ENCODE measurements around the gene NXN. TPM values are rescaled to one million over a fixed set of nuclear protein-coding genes. Genes with fewer than 3 reads are reported as not detected.

NXN gene
- total RNA-seq, 1 donor from 2014 or later, result 51.6 TPM

DNA sequence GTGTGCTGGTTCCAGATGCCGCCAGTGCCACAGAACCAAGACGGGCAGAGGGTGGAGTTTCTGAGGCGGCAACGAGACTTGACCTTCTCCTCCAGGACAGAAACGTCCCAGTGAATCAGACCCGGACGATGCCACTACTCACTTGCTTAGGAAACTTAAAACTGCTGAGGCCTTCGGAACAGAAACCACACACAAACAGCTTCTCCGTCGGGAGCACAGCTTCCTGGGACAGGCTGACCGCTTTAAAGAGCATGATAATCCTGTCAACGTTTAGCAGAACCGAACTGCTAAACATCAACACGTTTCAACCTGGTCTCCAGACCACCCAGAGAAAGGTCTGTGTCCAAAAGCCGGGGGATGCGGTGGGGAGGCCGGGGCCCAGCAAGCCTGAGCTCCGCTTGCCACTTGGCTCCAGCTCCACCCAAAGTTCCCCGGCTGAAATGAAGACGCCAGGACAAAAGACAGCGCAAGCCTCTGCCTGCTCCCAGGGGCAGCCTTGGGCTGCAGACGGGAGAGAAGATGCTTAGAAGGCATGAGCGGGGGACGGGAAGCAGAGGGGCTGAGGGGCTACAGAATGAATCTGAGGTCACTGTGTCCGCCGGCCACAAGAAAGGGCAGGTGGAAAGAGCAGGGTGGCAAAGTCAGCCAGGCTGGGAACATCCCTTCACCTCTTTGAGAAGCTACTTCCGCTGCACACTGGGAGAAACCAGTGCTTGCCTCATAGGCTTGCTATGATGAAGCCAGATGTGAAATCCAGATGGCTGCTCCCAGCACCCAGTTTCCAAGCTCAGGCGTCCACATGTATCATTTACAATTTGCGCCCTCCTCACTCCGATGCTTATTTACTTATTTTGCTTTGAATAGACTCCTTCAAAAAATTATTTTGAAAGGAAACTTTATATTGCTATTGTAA lies 128.5 kb downstream of the NXN start:
- H3K4me1 ChIP-seq, result peaks cover 57% of the 10 kb centered on the region

DNA sequence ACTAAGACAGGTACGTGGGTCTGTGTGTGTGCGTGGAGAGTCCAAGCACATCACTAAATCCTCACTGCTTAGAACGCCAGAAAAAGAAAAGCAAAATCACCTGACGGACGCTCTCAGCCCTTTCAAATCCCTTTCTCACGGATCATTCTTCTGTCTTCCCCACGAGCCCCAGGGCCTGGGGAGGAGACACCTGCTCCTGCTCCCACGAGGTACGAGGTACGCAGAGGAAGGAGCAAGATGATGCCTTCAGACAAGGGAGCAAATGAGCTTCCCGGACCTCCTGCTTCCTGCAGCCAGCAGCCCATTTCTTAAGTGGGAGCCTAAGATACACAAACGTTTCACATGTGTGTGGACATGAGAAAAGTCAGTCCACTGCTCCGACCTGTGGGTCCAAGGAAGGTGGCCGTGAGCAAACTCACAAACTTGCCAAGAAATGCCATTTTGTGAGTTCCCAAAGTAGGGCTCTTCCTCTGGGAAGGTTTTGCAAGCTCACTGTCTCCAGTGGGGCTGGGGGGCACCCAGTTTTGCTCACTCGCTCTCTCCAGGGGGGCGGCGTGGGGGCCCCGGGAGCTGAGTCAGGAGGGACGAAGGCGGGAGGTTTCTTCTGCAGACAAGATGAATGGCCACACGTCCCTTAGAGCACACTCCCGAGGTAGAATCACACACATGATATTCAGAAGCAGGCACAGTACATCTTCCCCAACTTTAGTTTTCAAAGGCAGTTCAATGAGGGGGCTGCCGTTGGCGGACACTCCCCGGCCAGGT lies 129.3 kb downstream of the NXN start:
- H3K36me3 ChIP-seq, result no peaks in the 10 kb centered on the region

More for the DNA sequence above, 128.5 kb downstream of the NXN start:
- no peaks in the 10 kb centered on the region for H3K36me3 ChIP-seq
- TF ChIP-seq POLR2AphosphoS5 (IDR thresholded peaks at IDR 0.05; ENCODE audit: insufficient read depth in 1 of 2, low read depth in 1 of 2) (peak in 1 of 2 donors; percentile 73), POLR2A (IDR thresholded peaks at IDR 0.05) (no peak)
- H3K4me3 ChIP-seq, result peak overlapping the region; percentile 18
- peak overlapping the region; percentile 75 for H3K27ac ChIP-seq
- intact Hi-C loops (cut with DNase I), result loop anchor here (10.0 kb wide), 1 partner anchor 124 kb away; the partner anchor contains the start of gene NXN
- DNase-seq (ENCODE audit: extremely low spot score in 2 of 2), result no peak
- no peaks in the 10 kb centered on the region for H3K27me3 ChIP-seq
- no peaks in the 10 kb centered on the region for H3K9me3 ChIP-seq

DNA sequence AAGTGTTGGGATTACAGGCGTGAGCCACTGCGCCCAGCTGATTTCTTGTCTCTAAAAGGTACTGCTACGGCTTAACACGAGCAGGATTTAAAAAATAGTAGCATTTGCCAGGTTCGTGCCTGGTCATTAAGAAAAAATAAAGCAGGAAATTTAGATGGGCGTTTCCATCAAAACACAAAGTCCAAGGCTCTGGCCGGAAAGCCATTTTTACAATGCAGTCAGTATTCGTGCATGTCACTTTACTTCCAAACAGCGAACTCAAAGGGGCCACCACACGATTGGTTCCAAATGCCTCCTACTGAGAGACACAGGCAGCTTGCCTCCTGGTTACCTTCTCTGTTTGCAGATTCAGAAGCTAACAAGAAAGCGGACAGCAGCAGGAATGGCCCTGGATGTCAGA lies 131.2 kb downstream of the NXN start:
- Histone ChIP-seq H3K27me3 (no peaks in the 10 kb centered on the region), H3K9me3 (no peaks in the 10 kb centered on the region), H3K36me3 (no peaks in the 10 kb centered on the region), H3K4me1 (peaks cover 51% of the 10 kb centered on the region), H3K4me3 (no peak overlapping the region), H3K27ac (peak overlapping the region; percentile 65)
- TF ChIP-seq, protein P1, sequence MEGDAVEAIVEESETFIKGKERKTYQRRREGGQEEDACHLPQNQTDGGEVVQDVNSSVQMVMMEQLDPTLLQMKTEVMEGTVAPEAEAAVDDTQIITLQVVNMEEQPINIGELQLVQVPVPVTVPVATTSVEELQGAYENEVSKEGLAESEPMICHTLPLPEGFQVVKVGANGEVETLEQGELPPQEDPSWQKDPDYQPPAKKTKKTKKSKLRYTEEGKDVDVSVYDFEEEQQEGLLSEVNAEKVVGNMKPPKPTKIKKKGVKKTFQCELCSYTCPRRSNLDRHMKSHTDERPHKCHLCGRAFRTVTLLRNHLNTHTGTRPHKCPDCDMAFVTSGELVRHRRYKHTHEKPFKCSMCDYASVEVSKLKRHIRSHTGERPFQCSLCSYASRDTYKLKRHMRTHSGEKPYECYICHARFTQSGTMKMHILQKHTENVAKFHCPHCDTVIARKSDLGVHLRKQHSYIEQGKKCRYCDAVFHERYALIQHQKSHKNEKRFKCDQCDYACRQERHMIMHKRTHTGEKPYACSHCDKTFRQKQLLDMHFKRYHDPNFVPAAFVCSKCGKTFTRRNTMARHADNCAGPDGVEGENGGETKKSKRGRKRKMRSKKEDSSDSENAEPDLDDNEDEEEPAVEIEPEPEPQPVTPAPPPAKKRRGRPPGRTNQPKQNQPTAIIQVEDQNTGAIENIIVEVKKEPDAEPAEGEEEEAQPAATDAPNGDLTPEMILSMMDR (IDR thresholded peaks at IDR 0.05), result no peak
- TF ChIP-seq POLR2A (IDR thresholded peaks at IDR 0.05) (no peak), POLR2AphosphoS5 (IDR thresholded peaks at IDR 0.05; ENCODE audit: insufficient read depth in 1 of 2, low read depth in 1 of 2) (peak in 1 of 2 donors; percentile 21)
- intact Hi-C loops (cut with DNase I), result no loop called here
- DNase-seq (ENCODE audit: extremely low spot score in 2 of 2), result no peak

More for the DNA sequence above, 129.3 kb downstream of the NXN start:
- peak overlapping the region; percentile 75 for H3K27ac ChIP-seq
- no peak for DNase-seq (ENCODE audit: extremely low spot score in 2 of 2)
- H3K4me3 ChIP-seq, result peak overlapping the region; percentile 18
- H3K9me3 ChIP-seq, result no peaks in the 10 kb centered on the region
- TF ChIP-seq POLR2A (IDR thresholded peaks at IDR 0.05) (no peak), POLR2AphosphoS5 (IDR thresholded peaks at IDR 0.05; ENCODE audit: insufficient read depth in 1 of 2, low read depth in 1 of 2) (no peak)
- TF ChIP-seq, protein P1 (IDR thresholded peaks at IDR 0.05), result no peak
- H3K27me3 ChIP-seq, result no peaks in the 10 kb centered on the region
- intact Hi-C loops (cut with DNase I), result loop anchor here (10.0 kb wide), 1 partner anchor 125 kb away; the partner anchor contains the start of gene NXN
- peaks cover 54% of the 10 kb centered on the region for H3K4me1 ChIP-seq

DNA sequence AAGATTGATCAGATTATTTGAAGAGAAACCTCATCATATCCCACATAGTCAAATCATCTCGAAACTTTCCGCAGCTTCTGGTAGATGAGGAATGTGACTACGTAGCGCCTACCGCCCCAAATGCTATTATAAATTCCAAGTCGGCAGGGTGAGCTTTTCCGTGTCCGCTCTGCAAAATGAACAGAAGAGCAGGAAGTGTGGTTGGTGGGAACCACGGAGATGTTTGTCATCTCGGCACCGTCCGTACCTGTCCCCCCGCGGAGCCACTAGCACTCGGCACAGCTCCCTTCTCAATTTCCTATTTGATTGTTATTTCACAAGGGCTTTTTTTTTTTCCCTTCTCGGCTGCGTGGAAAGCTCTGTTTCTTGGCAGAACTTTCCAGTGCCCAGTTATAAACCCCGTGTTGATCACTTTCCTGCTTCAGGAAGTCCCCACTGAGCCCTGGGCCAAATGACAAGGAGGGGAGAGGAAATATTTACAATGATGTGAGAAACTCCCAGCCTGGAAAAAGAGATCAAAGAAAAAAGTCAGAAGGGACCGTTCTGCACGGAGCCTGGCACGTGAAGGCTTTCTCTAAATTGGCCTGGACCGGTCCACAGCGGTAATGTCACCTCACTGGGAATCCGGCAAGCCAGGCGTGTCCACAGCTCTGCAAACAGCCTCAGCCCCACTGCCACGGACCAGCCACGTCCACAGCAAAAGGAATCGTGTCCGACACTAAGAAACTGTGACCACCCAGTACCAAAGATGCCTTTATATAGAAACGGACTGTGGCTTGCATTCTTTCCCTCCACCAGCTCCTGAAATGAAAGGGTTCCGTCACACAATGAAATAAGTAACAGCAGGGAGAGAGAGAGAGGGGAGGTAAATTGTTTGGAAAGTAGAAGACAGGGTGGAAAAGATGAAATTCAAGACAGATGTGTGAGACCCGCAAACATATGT lies 132.4 kb downstream of the NXN start:
- H3K9me3 ChIP-seq, result no peaks in the 10 kb centered on the region
- no peaks in the 10 kb centered on the region for H3K27me3 ChIP-seq
- peak; percentile 22 to 64 for TF ChIP-seq POLR2AphosphoS5 (IDR thresholded peaks at IDR 0.05; ENCODE audit: insufficient read depth in 1 of 2, low read depth in 1 of 2)
- TF ChIP-seq, protein P1 (IDR thresholded peaks at IDR 0.05), result no peak
- peak overlapping the region; percentile 65 for H3K27ac ChIP-seq
- intact Hi-C loops (cut with DNase I), result no loop called here
- no peak for DNase-seq (ENCODE audit: extremely low spot score in 2 of 2)
- H3K4me3 ChIP-seq, result peak overlapping the region; percentile 29 to 30
- H3K4me1 ChIP-seq, result peaks cover 44% of the 10 kb centered on the region
- no peaks in the 10 kb centered on the region for H3K36me3 ChIP-seq
